H9 (cell line): ENCODE data around the gene MEA1. TPM values are rescaled to one million over a fixed set of nuclear protein-coding genes. Genes with fewer than 3 reads are reported as not detected.

Source experiments
- DNase-seq: peaks from one replicate; pipeline ENCODE4 v3.0.0-alpha.2; 2017
- H2AFZ ChIP-seq: one replicate; pipeline ENCODE4 v1.6.1; 2013; ENCODE audit warnings: mild to moderate bottlenecking, low read length, control low read depth, moderate library complexity
- H2AK5ac ChIP-seq: 2 replicates; pipeline ENCODE4 v1.6.1; 2013; ENCODE audit warnings: low read length, control low read depth, mixed read lengths; ENCODE audit not compliant: insufficient read length
- H2BK120ac ChIP-seq: one replicate; pipeline ENCODE4 v1.6.1; 2013; ENCODE audit warnings: low read depth, mild to moderate bottlenecking, low read length, control low read depth, inconsistent platforms; ENCODE audit not compliant: poor library complexity, severe bottlenecking
- H2BK12ac ChIP-seq: 2 replicates; pipeline ENCODE4 v1.6.1; 2013; ENCODE audit warnings: low read length, control low read depth, mixed read lengths, low read depth; ENCODE audit not compliant: insufficient read length
- H2BK15ac ChIP-seq: 2 replicates; pipeline ENCODE4 v1.6.1; 2013; ENCODE audit warnings: low read depth, low read length, control low read depth
- H2BK20ac ChIP-seq: one replicate; pipeline ENCODE4 v1.6.1; 2013; ENCODE audit warnings: low read depth, mild to moderate bottlenecking, low read length, control low read depth, inconsistent platforms; ENCODE audit not compliant: poor library complexity, severe bottlenecking
- H2BK5ac ChIP-seq: 2 replicates; pipeline ENCODE4 v1.6.1; 2013; ENCODE audit warnings: low read length, control low read depth, mixed read lengths; ENCODE audit not compliant: insufficient read length
- H3K14ac ChIP-seq: 2 replicates; pipeline ENCODE4 v1.6.1; 2013; ENCODE audit warnings: low read length, control low read depth; ENCODE audit not compliant: insufficient read depth
- H3K18ac ChIP-seq: 2 replicates; pipeline ENCODE4 v1.6.1; 2013; ENCODE audit warnings: low read depth, mild to moderate bottlenecking, mixed read lengths, low read length, control low read depth; ENCODE audit not compliant: insufficient read length
- H3K23ac ChIP-seq: 2 replicates; pipeline ENCODE4 v1.6.1; 2013; ENCODE audit warnings: low read length, control low read depth, mixed read lengths, low read depth; ENCODE audit not compliant: insufficient read length
- H3K23me2 ChIP-seq: 2 replicates; pipeline ENCODE4 v1.6.1; 2013; ENCODE audit warnings: low read depth, mild to moderate bottlenecking, mixed read lengths, low read length, control low read depth; ENCODE audit not compliant: insufficient read length, poor library complexity, severe bottlenecking
- H3K27ac ChIP-seq: 2 replicates; pipeline ENCODE4 v1.5.1; 2013; ENCODE audit warnings: low read length, control low read depth, mixed read lengths, low read depth; ENCODE audit not compliant: insufficient read length
- H3K27me3 ChIP-seq: 2 replicates; pipeline ENCODE4 v1.6.1; 2013; ENCODE audit warnings: low read length, control low read depth, inconsistent platforms; ENCODE audit not compliant: insufficient read depth
- H3K4ac ChIP-seq: 2 replicates; pipeline ENCODE4 v1.6.1; 2013; ENCODE audit warnings: low read depth, mild to moderate bottlenecking, control low read depth, inconsistent platforms, low read length, moderate library complexity
- H3K4me1 ChIP-seq: 2 replicates; pipeline ENCODE4 v1.6.1; 2013; ENCODE audit warnings: low read length, control low read depth, inconsistent platforms; ENCODE audit not compliant: insufficient read depth
- H3K4me2 ChIP-seq: 2 replicates; pipeline ENCODE4 v1.6.1; 2013; ENCODE audit warnings: low read length, control low read depth, mixed read lengths; ENCODE audit not compliant: insufficient read length, insufficient read depth
- H3K56ac ChIP-seq: 2 replicates; pipeline ENCODE4 v1.6.1; 2013; ENCODE audit warnings: low read depth, mild to moderate bottlenecking, mixed read lengths, low read length, control low read depth; ENCODE audit not compliant: insufficient read length
- H3K79me1 ChIP-seq: 2 replicates; pipeline ENCODE4 v1.6.1; 2013; ENCODE audit warnings: low read depth, mild to moderate bottlenecking, moderate library complexity, low read length, control low read depth, inconsistent platforms; ENCODE audit not compliant: insufficient read depth, poor library complexity, severe bottlenecking
- H3K79me2 ChIP-seq: 2 replicates; pipeline ENCODE4 v1.6.1; 2013; ENCODE audit warnings: low read length, control low read depth, inconsistent platforms; ENCODE audit not compliant: insufficient read depth
- H3K9ac ChIP-seq: 2 replicates; pipeline ENCODE4 v1.6.1; 2013; ENCODE audit warnings: low read length, control low read depth, mixed read lengths; ENCODE audit not compliant: insufficient read length; ENCODE audit errors: extremely low read depth
- H3K9me3 ChIP-seq: one replicate; pipeline ENCODE4 v1.6.1; 2013; ENCODE audit warnings: low read depth, low read length, inconsistent platforms; ENCODE audit not compliant: control insufficient read depth
- H3T11ph ChIP-seq: one replicate; pipeline ENCODE4 v1.6.1; 2013; ENCODE audit warnings: mild to moderate bottlenecking, low read length, control low read depth, inconsistent platforms
- H4K20me1 ChIP-seq: one replicate; pipeline ENCODE4 v1.6.1; 2013; ENCODE audit not compliant: control insufficient read depth, insufficient read length, insufficient read depth
- H4K5ac ChIP-seq: 2 replicates; pipeline ENCODE4 v1.6.1; 2013; ENCODE audit warnings: low read depth, mild to moderate bottlenecking, mixed read lengths, low read length, control low read depth; ENCODE audit not compliant: insufficient read length
- H4K8ac ChIP-seq: replicated peaks from 2 replicates; pipeline ENCODE4 v1.6.1; 2013; ENCODE audit warnings: low read length, control low read depth, mixed read lengths, low read depth; ENCODE audit not compliant: insufficient read length
- H4K91ac ChIP-seq: 2 replicates; pipeline ENCODE4 v1.6.1; 2013; ENCODE audit warnings: low read depth, mild to moderate bottlenecking, moderate library complexity, mixed read lengths, low read length, control low read depth; ENCODE audit not compliant: insufficient read length
- H3K27ac Mint-ChIP-seq, 3 experiments: 2 replicates in 2 of 3; 3 replicates in 1 of 3; pipeline ENCODE4 v1.8.0; 2020 to 2021; ENCODE audit warnings: mixed read lengths in 3 of 3, mild to moderate bottlenecking in 1 of 3, moderate library complexity in 1 of 3
- H3K27me3 Mint-ChIP-seq: 2 replicates; pipeline ENCODE4 v1.8.0; 2021; ENCODE audit warnings: low read depth, mild to moderate bottlenecking, moderate library complexity, mixed read lengths
- H3K36me3 Mint-ChIP-seq, 3 experiments: 2 replicates in 2 of 3; 3 replicates in 1 of 3; pipeline ENCODE4 v1.8.0; 2020 to 2021; ENCODE audit warnings: low read depth in 3 of 3, mixed read lengths in 3 of 3; ENCODE audit not compliant: insufficient read depth in 1 of 3
- H3K4me1 Mint-ChIP-seq, 2 experiments: 2 replicates each; pipeline ENCODE4 v1.8.0; 2020; ENCODE audit warnings: mixed read lengths in 2 of 2
- H3K4me3 Mint-ChIP-seq, 2 experiments: 2 replicates in 1 of 2; 3 replicates in 1 of 2; pipeline ENCODE4 v1.8.0; 2020 to 2021; ENCODE audit warnings: mild to moderate bottlenecking in 2 of 2, mixed read lengths in 2 of 2, moderate library complexity in 1 of 2
- H3K9me3 Mint-ChIP-seq, 2 experiments: 2 replicates in 1 of 2; 3 replicates in 1 of 2; pipeline ENCODE4 v1.8.0; 2020; ENCODE audit warnings: mild to moderate bottlenecking in 2 of 2, mixed read lengths in 2 of 2, moderate library complexity in 1 of 2
- WGBS: extraction: QIAGEN DNeasy Blood & Tissue Kit; methylation state at CpG from one replicate; pipeline ENCODE4 v1.1.7; 2013; ENCODE audit warnings: missing lambda C conversion rate, low lambda C conversion rate, mixed read lengths; ENCODE audit not compliant: insufficient read length; ENCODE audit errors: extremely low coverage; 5-methylcytosine and 5-hydroxymethylcytosine counted together
- total RNA-seq: library from RNA; stranded (reverse); gene quantifications from 2 replicates; pipeline ENCODE4 v1.2.1, GENCODE V29; 2021
- TF ChIP-seq, protein P1 (sequence below): fragments of 200-600 bp; sonication (generic); conservative IDR thresholded peaks from 3 replicates; pipeline ENCODE4 v1.8.0; 2021; ENCODE audit warnings: antibody characterized with exemption, mild to moderate bottlenecking

MEA1 gene
- total RNA-seq, 1 experiment from 2014 or later, result 113 TPM

DNA sequence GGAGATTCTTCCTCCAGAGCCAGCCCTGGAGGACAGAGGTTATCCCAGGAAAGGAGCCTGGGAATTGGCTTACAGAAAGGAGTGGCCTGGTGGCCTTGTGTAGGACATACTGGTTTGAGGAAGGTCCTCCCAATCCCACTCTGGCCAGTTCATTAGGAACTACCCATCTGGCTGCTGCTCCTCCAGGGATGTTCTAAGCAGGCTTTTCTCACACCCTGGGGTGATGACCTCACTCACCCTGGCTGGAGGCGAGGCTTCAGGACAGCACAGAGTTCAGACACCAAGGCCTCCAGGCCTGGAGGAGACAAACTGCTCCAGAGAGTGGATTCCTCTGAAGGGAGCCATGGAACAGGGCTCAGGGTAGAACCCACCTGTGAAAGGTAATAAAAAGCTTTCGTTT lies 44.3 kb downstream of the MEA1 start:
- no peaks in the 10 kb centered on the region for H3K23me2 ChIP-seq
- no peaks in the 10 kb centered on the region for H3K4me1 ChIP-seq
- no peak overlapping the region for H2BK15ac ChIP-seq
- no peak overlapping the region for H2AK5ac ChIP-seq
- H3K4ac ChIP-seq, result no peak overlapping the region
- H3K9me3 ChIP-seq, result no peaks in the 10 kb centered on the region
- DNase-seq, result no peak
- Mint-ChIP-seq H3K36me3 (peaks cover 0 to 33% (median 19%) of the 10 kb centered on the region in 3 experiments; a peak in 6 of 7 replicates), H3K27ac (no peak overlapping the region), H3K4me1 (no peaks in the 10 kb centered on the region), H3K4me3 (no peak overlapping the region), H3K27me3 (no peaks in the 10 kb centered on the region), H3K9me3 (no peaks in the 10 kb centered on the region)
- H4K20me1 ChIP-seq, result no peaks in the 10 kb centered on the region
- no peaks in the 10 kb centered on the region for H3K79me1 ChIP-seq
- H3K9ac ChIP-seq, result no peak overlapping the region
- H4K91ac ChIP-seq, result no peak overlapping the region
- no CpG with 5 or more reads among the region's 2 CpGs for WGBS
- H3K56ac ChIP-seq, result no peak overlapping the region
- H2BK120ac ChIP-seq, result no peak overlapping the region
- no peaks in the 10 kb centered on the region for H3K27me3 ChIP-seq
- no peaks in the 10 kb centered on the region for H3K79me2 ChIP-seq
- no peak overlapping the region for H2BK5ac ChIP-seq
- H3K27ac ChIP-seq, result no peak overlapping the region
- no peak overlapping the region for H2BK20ac ChIP-seq
- H4K8ac ChIP-seq, result no peak overlapping the region
- H4K5ac ChIP-seq, result no peak overlapping the region
- no peak overlapping the region for H3K23ac ChIP-seq
- H2AFZ ChIP-seq, result no peak overlapping the region
- no peak overlapping the region for H3K14ac ChIP-seq
- TF ChIP-seq, protein P1, sequence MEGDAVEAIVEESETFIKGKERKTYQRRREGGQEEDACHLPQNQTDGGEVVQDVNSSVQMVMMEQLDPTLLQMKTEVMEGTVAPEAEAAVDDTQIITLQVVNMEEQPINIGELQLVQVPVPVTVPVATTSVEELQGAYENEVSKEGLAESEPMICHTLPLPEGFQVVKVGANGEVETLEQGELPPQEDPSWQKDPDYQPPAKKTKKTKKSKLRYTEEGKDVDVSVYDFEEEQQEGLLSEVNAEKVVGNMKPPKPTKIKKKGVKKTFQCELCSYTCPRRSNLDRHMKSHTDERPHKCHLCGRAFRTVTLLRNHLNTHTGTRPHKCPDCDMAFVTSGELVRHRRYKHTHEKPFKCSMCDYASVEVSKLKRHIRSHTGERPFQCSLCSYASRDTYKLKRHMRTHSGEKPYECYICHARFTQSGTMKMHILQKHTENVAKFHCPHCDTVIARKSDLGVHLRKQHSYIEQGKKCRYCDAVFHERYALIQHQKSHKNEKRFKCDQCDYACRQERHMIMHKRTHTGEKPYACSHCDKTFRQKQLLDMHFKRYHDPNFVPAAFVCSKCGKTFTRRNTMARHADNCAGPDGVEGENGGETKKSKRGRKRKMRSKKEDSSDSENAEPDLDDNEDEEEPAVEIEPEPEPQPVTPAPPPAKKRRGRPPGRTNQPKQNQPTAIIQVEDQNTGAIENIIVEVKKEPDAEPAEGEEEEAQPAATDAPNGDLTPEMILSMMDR, result no peak
- no peak overlapping the region for H3T11ph ChIP-seq
- no peak overlapping the region for H2BK12ac ChIP-seq
- no peak overlapping the region for H3K4me2 ChIP-seq
- H3K18ac ChIP-seq, result no peak overlapping the region
